Colonic mucosa (tissue), 4 donors: ENCODE data around the gene PTPRE. TPM values are rescaled to one million over a fixed set of nuclear protein-coding genes. Genes with fewer than 3 reads are reported as not detected.

Source experiments
- DNase-seq: peaks from one replicate; pipeline ENCODE4 v3.0.0-alpha.2; 2020
- H3K27ac ChIP-seq: fragments of 200-600 bp; one replicate; pipeline ENCODE4 v1.8.0; 2021
- H3K27me3 ChIP-seq: fragments of 200-600 bp; one replicate; pipeline ENCODE4 v1.8.0; 2021
- H3K36me3 ChIP-seq: fragments of 200-600 bp; one replicate; pipeline ENCODE4 v1.8.0; 2021
- H3K4me1 ChIP-seq: fragments of 200-600 bp; one replicate; pipeline ENCODE4 v1.8.0; 2021; ENCODE audit warnings: mild to moderate bottlenecking
- H3K4me3 ChIP-seq: fragments of 200-600 bp; one replicate; pipeline ENCODE4 v1.8.0; 2021
- H3K9ac ChIP-seq, 2 donors: one replicate each; pipeline ENCODE4 v1.7.0; 2013; ENCODE audit warnings: control low read depth in 2 of 2, low read depth in 2 of 2, low read length in 2 of 2
- H3K9me3 ChIP-seq: fragments of 200-600 bp; one replicate; pipeline ENCODE4 v1.8.0; 2021
- CTCF ChIP-seq: fragments of 200-600 bp; IDR thresholded peaks from one replicate; pipeline ENCODE4 v1.8.0; 2022; ENCODE audit warnings: antibody characterized with exemption, mild to moderate bottlenecking
- intact Hi-C: fragments of 100-400 bp; cut with DNase I; formaldehyde crosslinking; loops from one replicate; pipeline ENCODE4 v1.14.1; 2022
- total RNA-seq, 2 donors: library from RNA; stranded (reverse); fragmentation: NEBNext Ultra II Directional in 1 of 2; extraction: Animal tissue kit (Norgen Biotek cat#: 25700) in 1 of 2; gene quantifications; one replicate each; pipeline ENCODE4 v1.2.1, GENCODE V29; 2021
- donor health status: healthy.
- donor health status: DM: no; HTN: no; CAD: no.
- donor health status: DM: no; HTN: no; CAD: no.

The PTPRE gene
- total RNA-seq, 2 donors from 2014 or later: 15.9 to 18.8 TPM

- Histone ChIP-seq H3K4me1 (no peaks in the 10 kb centered on the region), H3K36me3 (no peaks in the 10 kb centered on the region), H3K4me3 (no peak overlapping the region), H3K27me3 (no peaks in the 10 kb centered on the region), H3K27ac (no peak overlapping the region), H3K9ac (no peak overlapping the region), H3K9me3 (no peaks in the 10 kb centered on the region)
- DNase-seq: no peak
- intact Hi-C loops: no loop called here
- TF ChIP-seq CTCF: no peak
Observed at GRCh38 chr10:128123846-128124245, 216.9 kb downstream of the PTPRE start.

- DNase-seq: no peak
- intact Hi-C loops: no loop called here
Observed at GRCh38 chr10:128124813-128125403, 218.0 kb downstream of the PTPRE start.

GRCh38 chr10:128125416-128125943 lies 218.6 kb downstream of the PTPRE start:
- Histone ChIP-seq H3K4me1 (no peaks in the 10 kb centered on the region), H3K27ac (peak overlapping the region; percentile 9), H3K9me3 (no peaks in the 10 kb centered on the region), H3K9ac (peak overlapping the region; percentile 62 to 69), H3K36me3 (no peaks in the 10 kb centered on the region), H3K27me3 (no peaks in the 10 kb centered on the region), H3K4me3 (peak overlapping the region; percentile 88)
- TF ChIP-seq CTCF: no peak
- peak; percentile 65 for DNase-seq
- intact Hi-C loops: no loop called here

More at GRCh38 chr10:128124813-128125403, 218.0 kb downstream of the PTPRE start:
- no peaks in the 10 kb centered on the region for H3K9me3 ChIP-seq
- H3K27me3 ChIP-seq: no peaks in the 10 kb centered on the region
- H3K4me3 ChIP-seq: peak overlapping the region; percentile 88
- H3K27ac ChIP-seq: no peak overlapping the region
- peak overlapping the region in 1 of 2 donors; percentile 69 for H3K9ac ChIP-seq
- H3K36me3 ChIP-seq: no peaks in the 10 kb centered on the region
- TF ChIP-seq CTCF: no peak
- H3K4me1 ChIP-seq: no peaks in the 10 kb centered on the region

GRCh38 chr10:128125944-128126764 lies 219.3 kb downstream of the PTPRE start, which contains the start of gene MKI67:
Gene MKI67 (minus strand): TSS chr10:128126423. CDS start chr10:128125667, 756 bp downstream.
- intact Hi-C loops: no loop called here
- Histone ChIP-seq H3K4me1 (no peaks in the 10 kb centered on the region), H3K36me3 (no peaks in the 10 kb centered on the region), H3K9ac (peak within 1 kb of the TSS; percentile 62 to 69), H3K27ac (peak within 1 kb of the TSS; percentile 9), H3K27me3 (no peaks in the 10 kb centered on the region), H3K9me3 (no peaks in the 10 kb centered on the region), H3K4me3 (peak within 1 kb of the TSS; percentile 88)
- DNase-seq: peak; percentile 94
- no peak for TF ChIP-seq CTCF

- H3K36me3 ChIP-seq: no peaks in the 10 kb centered on the region
- no peaks in the 10 kb centered on the region for H3K9me3 ChIP-seq
- H3K4me1 ChIP-seq: no peaks in the 10 kb centered on the region
- no peak for TF ChIP-seq CTCF
- no peak overlapping the region for H3K9ac ChIP-seq
- no peak overlapping the region for H3K27ac ChIP-seq
- DNase-seq: no peak
- intact Hi-C loops: no loop called here
- no peak overlapping the region for H3K4me3 ChIP-seq
- H3K27me3 ChIP-seq: no peaks in the 10 kb centered on the region
Observed at GRCh38 chr10:128128582-128128981, 221.7 kb downstream of the PTPRE start.
